ENCODE measurements around the gene CHRNB2. TPM values are rescaled to one million over a fixed set of nuclear protein-coding genes. Genes with fewer than 3 reads are reported as not detected.

CHRNB2 gene
- total RNA-seq, 1 experiment from 2014 or later = 0.21 TPM

GRCh38 chr1:154586641-154587040, 19.1 kb downstream of the CHRNB2 start:
- no peaks in the 10 kb centered on the region for H3K27me3 Mint-ChIP-seq (ENCODE audit: insufficient read depth, unreplicated experiment)
- DNase-seq (ENCODE audit: unreplicated experiment) = no peak
- no peaks in the 10 kb centered on the region for H3K4me1 Mint-ChIP-seq (ENCODE audit: insufficient read depth, unreplicated experiment)
- no peak overlapping the region for H3K4me3 Mint-ChIP-seq (ENCODE audit: unreplicated experiment)
- CTCF ChIA-PET = interaction anchor here (0.6 to 0.7 kb wide), 2 partner anchors 66 to 863 kb away, joined by 3 to 5 read pairs; no protein-coding TSS in a partner anchor
- no peak overlapping the region for H3K27ac Mint-ChIP-seq (ENCODE audit: low read depth, unreplicated experiment)
- POLR2A ChIA-PET = interaction anchor here (0.6 kb wide), 1 partner anchor 9 kb away, joined by 3 read pairs; no protein-coding TSS in a partner anchor
- H3K9me3 Mint-ChIP-seq (ENCODE audit: unreplicated experiment) = no peaks in the 10 kb centered on the region
- no TSS peak for BruUV-seq (replicated peaks)
- H3K36me3 Mint-ChIP-seq (ENCODE audit: insufficient read depth, unreplicated experiment) = peaks cover 95% of the 10 kb centered on the region
- intact Hi-C loops (cut with micrococcal nuclease) = no loop called here
- no peak for TF ChIP-seq CTCF (IDR thresholded peaks at IDR 0.05; ENCODE audit: unreplicated experiment)

GRCh38 chr1:154589780-154590179, 22.2 kb downstream of the CHRNB2 start:
- H3K36me3 Mint-ChIP-seq (ENCODE audit: insufficient read depth, unreplicated experiment) = peaks cover 92% of the 10 kb centered on the region
- CTCF ChIA-PET = interaction anchor here (0.5 to 3.0 kb wide), 5 partner anchors 9 to 502 kb away, joined by 3 to 12 read pairs (median 4); no protein-coding TSS in a partner anchor
- BruUV-seq (replicated peaks) = no TSS peak

GRCh38 chr1:154590756-154591155, 23.2 kb downstream of the CHRNB2 start:
- Mint-ChIP-seq H3K9me3 (ENCODE audit: unreplicated experiment) (no peaks in the 10 kb centered on the region), H3K36me3 (ENCODE audit: insufficient read depth, unreplicated experiment) (peaks cover 88% of the 10 kb centered on the region), H3K4me3 (ENCODE audit: unreplicated experiment) (no peak overlapping the region), H3K27ac (ENCODE audit: low read depth, unreplicated experiment) (no peak overlapping the region), H3K27me3 (ENCODE audit: insufficient read depth, unreplicated experiment) (no peaks in the 10 kb centered on the region), H3K4me1 (ENCODE audit: insufficient read depth, unreplicated experiment) (no peaks in the 10 kb centered on the region)
- no TSS peak for BruUV-seq (replicated peaks)
- POLR2A ChIA-PET = interaction anchor here (2.0 kb wide), 1 partner anchor 19 kb away, joined by 4 read pairs; no protein-coding TSS in a partner anchor
- CTCF ChIA-PET = interaction anchor here (0.6 to 3.0 kb wide), 6 partner anchors 9 to 547 kb away, joined by 3 to 12 read pairs (median 5); no protein-coding TSS in a partner anchor
- intact Hi-C loops (cut with micrococcal nuclease) = no loop called here
- no peak for TF ChIP-seq CTCF (IDR thresholded peaks at IDR 0.05; ENCODE audit: unreplicated experiment)
- no peak for DNase-seq (ENCODE audit: unreplicated experiment)

More at GRCh38 chr1:154589780-154590179, 22.2 kb downstream of the CHRNB2 start:
- no peak for TF ChIP-seq CTCF (IDR thresholded peaks at IDR 0.05; ENCODE audit: unreplicated experiment)
- no peak overlapping the region for H3K27ac Mint-ChIP-seq (ENCODE audit: low read depth, unreplicated experiment)
- intact Hi-C loops (cut with micrococcal nuclease) = no loop called here
- POLR2A ChIA-PET = interaction anchor here (0.6 to 1.4 kb wide), 2 partner anchors 8 to 15 kb away, joined by 3 read pairs; no protein-coding TSS in a partner anchor
- no peaks in the 10 kb centered on the region for H3K27me3 Mint-ChIP-seq (ENCODE audit: insufficient read depth, unreplicated experiment)
- H3K4me1 Mint-ChIP-seq (ENCODE audit: insufficient read depth, unreplicated experiment) = no peaks in the 10 kb centered on the region
- DNase-seq (ENCODE audit: unreplicated experiment) = no peak
- H3K9me3 Mint-ChIP-seq (ENCODE audit: unreplicated experiment) = no peaks in the 10 kb centered on the region
- H3K4me3 Mint-ChIP-seq (ENCODE audit: unreplicated experiment) = no peak overlapping the region

GRCh38 chr1:154591206-154591605, 23.6 kb downstream of the CHRNB2 start:
- no peak for TF ChIP-seq CTCF (IDR thresholded peaks at IDR 0.05; ENCODE audit: unreplicated experiment)
- CTCF ChIA-PET = interaction anchor here (0.6 to 3.0 kb wide), 4 partner anchors 8 to 547 kb away, joined by 3 to 12 read pairs (median 5); no protein-coding TSS in a partner anchor
- Mint-ChIP-seq H3K4me1 (ENCODE audit: insufficient read depth, unreplicated experiment) (no peaks in the 10 kb centered on the region), H3K27me3 (ENCODE audit: insufficient read depth, unreplicated experiment) (no peaks in the 10 kb centered on the region), H3K4me3 (ENCODE audit: unreplicated experiment) (no peak overlapping the region), H3K36me3 (ENCODE audit: insufficient read depth, unreplicated experiment) (peaks cover 88% of the 10 kb centered on the region), H3K27ac (ENCODE audit: low read depth, unreplicated experiment) (no peak overlapping the region), H3K9me3 (ENCODE audit: unreplicated experiment) (no peaks in the 10 kb centered on the region)
- intact Hi-C loops (cut with micrococcal nuclease) = no loop called here
- POLR2A ChIA-PET = interaction anchor here (2.0 kb wide), 1 partner anchor 19 kb away, joined by 4 read pairs; no protein-coding TSS in a partner anchor
- no TSS peak for BruUV-seq (replicated peaks)
- no peak for DNase-seq (ENCODE audit: unreplicated experiment)

All from MCF 10A (cell line).